HG03457 (cell line): ENCODE measurements around the gene FCAR.
"Not testable (repeated sequence)": the region's sequence is repeated elsewhere in the genome, so short reads cannot be mapped to it uniquely, and the experiment has no call there.

Source experiments
- ATAC-seq: cut with Tn5 transposase; IDR thresholded peaks from one replicate; pipeline ENCODE4 v1.9.1; 2021; ENCODE audit warnings: moderate number of reproducible peaks; ENCODE audit not compliant: unreplicated experiment

FCAR gene

GRCh38 chr19:54893406-54893805 is 19.4 kb downstream of the FCAR start:
- ATAC-seq: no peak

GRCh38 chr19:54894106-54894505 is 20.1 kb downstream of the FCAR start:
- ATAC-seq: not testable (repeated sequence)

DNA sequence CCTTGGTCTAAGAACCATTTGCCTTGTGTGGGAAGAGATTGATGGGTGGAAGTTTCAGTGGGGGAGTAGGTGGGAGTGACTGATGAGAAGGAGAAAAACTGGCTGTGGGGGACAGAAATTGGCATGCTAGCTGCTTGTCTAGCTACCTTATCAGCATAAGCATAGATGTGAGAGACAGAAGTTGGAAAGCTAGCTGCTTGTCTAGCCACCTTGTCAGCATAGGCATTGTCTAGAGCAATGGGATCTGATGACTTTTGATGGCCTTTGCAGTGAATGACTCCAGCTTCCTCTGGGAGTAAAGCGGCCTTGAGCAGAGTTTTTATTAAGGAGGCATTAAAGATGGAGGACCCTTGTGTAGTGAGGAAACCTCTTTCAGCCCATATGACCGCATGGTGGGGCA is 22.0 kb downstream of the FCAR start:
- no peak for ATAC-seq

GRCh38 chr19:54898685-54899084 is 24.6 kb downstream of the FCAR start:
- not testable (repeated sequence) for ATAC-seq

GRCh38 chr19:54899646-54900045 is 25.6 kb downstream of the FCAR start:
- ATAC-seq: not testable (repeated sequence)

GRCh38 chr19:54901153-54901552 is 27.1 kb downstream of the FCAR start:
- not testable (repeated sequence) for ATAC-seq

GRCh38 chr19:54902061-54902460 is 28.0 kb downstream of the FCAR start:
- ATAC-seq: no peak

DNA sequence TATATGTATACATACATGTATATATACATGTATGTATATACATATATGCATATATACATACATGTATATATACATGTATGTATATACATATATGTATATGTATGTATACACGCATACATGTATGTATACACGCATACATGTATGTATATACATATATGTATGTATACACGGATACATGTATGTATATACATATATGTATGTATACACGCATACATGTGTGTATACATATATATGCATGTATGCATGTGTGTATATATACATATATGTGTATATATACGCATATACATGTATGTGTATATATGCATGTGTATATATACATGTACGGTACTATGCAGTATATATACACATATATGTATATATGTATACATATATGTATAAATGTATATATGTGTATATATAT is 29.3 kb downstream of the FCAR start:
- no peak for ATAC-seq

DNA sequence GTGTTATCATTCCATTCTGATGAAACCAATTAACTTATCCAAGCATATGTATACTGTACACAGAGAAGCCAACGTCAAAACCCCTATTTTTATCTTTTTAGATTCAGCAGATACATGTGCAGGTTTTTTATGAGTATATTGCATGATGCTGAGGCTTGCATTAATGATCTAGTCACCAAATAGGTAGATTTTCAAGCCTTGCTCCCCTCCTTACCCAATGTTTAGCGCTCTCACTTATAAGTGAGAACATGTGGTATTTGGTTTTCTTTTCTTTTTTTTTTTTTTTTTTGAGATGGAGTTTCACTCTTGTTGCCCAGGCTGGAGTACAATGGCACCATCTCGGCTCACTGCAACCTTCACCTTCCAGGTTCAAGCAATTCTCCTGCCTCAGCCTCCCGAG is 30.2 kb downstream of the FCAR start:
- ATAC-seq: not testable (repeated sequence)

- no peak for ATAC-seq
These were observed 31.4 kb downstream of the FCAR start for GRCh38 chr19:54905421-54905802.

DNA sequence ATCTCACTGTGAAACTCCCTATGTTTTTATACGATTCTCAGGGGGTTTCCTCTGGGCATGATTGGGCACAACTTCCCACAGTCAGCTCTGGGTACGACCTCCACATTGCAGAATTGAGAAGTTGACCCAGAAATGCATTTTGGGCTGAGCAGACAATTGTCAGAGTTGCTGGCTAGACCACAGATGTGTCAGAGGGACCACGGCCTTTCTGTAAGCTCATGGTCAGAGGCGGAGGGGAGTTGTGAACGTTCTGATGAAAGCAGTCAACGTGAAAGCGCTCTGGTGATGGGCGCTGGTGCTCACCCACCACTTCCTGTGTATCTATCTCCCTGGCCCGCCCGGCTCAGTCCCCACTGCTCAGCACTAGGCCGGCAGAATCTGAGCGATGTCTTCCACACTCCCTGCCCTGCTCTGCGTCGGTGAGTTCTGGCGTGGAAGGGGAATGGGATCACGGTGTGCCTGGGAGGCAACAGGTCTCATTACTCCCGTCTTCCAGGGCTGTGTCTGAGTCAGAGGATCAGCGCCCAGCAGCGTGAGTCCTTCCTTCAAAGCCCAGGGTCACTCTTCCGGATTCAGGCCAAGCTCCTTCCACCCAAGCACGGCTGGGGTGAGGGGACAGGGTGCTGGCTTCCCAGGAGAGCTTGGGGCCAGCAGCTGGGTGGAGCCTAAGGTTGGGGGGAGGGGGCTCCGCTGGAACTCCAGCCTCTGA is 31.9 kb downstream of the FCAR start, which contains the start of gene NCR1:
TSS of gene NCR1 (plus strand) at position 346 of the 709 bp plus-strand sequence. CDS start at position 386, 40 bp downstream.
- no peak for ATAC-seq

DNA sequence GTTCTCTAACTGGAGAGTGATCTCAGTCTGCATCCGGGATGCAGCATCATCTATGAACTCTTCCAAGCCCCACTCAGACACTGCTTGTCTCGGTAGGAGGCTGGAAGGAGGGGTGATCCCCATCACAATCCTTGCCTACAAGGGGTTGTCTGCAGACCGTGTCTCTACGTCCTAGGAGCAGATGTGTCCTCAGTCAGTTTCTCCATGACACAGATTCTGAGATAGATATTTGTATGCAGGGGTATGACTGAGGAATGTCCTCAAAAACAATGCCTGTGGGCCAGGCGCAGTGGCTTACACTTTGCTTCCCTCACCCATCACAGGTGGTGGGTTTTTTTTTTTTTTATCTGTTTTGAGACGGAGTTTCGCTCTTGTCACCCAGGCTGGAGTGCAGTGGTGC is 32.8 kb downstream of the FCAR start:
- ATAC-seq: no peak

- ATAC-seq: not testable (repeated sequence)
These were observed 33.9 kb downstream of the FCAR start for GRCh38 chr19:54907899-54908298.

DNA sequence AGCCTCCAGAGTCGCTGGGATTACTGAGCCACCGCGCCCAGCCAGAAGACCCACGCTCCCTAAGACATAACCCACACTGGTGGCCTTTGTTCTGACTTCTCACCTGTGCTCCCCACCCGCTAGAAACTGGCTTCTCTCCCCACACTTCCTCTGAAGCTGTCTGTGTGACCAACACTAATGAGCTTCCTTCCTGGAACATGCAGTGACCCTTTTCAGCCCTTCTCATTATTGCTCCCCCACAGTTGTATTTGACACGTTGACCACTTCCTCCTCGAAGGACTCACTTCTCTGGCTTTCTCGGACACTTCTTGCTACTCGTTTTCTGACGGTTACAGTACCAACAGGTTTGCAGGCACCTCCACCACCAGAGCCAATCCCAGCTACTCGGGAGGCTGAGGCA is 42.8 kb downstream of the FCAR start:
- ATAC-seq: no peak

GRCh38 chr19:54918499-54918898 is 44.5 kb downstream of the FCAR start:
- ATAC-seq: no peak

DNA sequence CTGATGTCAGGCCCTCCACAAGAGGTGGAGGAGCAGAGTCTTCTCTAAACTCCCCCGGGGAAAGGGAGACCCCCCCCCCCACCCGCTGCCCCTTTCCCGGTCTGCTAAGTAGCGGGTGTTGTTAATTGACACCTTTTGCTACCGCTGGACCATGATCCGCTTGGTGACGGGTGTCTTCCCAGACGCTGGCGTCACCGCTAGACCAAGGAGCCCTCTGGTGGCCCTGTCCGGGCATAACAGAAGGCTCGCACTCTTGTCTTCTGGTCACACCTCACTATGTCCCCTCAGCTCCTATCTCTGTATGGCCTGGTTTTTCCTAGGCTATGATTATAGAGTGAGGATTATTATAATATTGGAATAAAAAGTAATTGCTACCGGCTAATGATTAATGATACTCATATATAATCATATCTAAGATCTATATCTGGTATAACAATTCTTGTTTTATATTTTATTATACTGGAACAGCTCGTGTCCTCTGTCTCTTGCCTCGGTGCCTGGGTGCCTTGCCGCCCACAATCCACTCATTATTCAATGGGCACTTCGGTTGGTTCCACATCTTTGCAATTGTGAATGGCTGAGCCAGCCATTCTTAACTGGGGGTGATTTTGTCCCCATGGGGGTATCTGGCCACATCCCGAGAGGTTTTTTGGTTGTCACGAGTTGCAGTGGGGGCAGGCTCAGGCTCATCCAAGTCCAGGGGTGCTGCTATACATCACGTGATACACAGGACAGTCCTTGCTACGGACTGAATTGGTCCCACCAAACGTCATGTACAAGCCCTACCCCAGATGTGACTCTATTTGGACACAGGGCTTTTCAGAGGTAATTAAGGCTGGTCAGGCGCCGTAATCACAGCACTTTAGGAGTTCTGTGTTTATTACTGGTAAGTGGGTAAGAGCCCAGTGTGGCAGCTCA is 45.9 kb downstream of the FCAR start:
- not testable (repeated sequence) for ATAC-seq

GRCh38 chr19:54921082-54921481 is 47.0 kb downstream of the FCAR start:
- ATAC-seq: no peak

DNA sequence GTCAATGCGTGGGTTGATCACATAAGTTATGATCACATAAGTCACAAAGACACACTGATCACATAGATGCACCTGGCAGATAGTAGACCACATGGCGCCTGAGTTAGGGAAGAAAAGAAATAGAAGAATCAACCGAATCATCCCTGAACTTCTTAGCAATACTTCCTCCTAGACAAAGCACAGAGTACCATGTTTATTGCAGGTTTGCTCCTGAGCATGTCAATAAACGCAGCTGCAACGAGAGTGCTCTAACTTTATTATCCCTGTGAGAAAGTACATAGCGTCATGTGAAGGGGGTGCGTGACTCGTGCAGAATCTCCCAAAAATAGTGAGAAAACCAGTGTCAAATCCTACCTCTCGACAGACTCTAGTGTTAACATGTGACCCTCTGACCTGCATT is 49.2 kb downstream of the FCAR start:
- ATAC-seq: no peak

- no peak for ATAC-seq
These were observed 54.3 kb downstream of the FCAR start for GRCh38 chr19:54928299-54928698.

DNA sequence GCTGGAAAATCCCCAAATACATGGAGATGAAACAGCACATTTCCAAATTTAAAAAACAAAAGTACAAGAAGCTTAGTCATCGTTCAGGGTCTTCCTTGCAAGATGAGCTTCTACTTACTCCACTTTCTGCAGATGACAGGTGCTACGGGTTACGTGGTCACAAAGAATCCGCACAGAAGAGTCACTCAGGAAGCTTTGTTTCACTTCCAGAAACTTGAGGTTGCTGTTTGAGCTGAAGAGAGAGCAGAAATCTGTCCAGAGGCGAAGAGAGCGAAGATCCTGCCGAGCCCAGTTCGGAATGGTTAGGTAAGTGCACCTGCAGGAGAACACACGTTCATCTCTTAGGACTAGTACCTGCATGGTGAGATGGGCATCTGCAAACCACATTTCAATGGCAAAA is 63.9 kb downstream of the FCAR start:
- ATAC-seq: no peak

GRCh38 chr19:54938906-54939305 is 64.9 kb downstream of the FCAR start:
- no peak for ATAC-seq

GRCh38 chr19:54939538-54939937 is 65.5 kb downstream of the FCAR start:
- ATAC-seq: not testable (repeated sequence)
